ENCODE measurements around the gene PPBP.

Gene PPBP

DNA sequence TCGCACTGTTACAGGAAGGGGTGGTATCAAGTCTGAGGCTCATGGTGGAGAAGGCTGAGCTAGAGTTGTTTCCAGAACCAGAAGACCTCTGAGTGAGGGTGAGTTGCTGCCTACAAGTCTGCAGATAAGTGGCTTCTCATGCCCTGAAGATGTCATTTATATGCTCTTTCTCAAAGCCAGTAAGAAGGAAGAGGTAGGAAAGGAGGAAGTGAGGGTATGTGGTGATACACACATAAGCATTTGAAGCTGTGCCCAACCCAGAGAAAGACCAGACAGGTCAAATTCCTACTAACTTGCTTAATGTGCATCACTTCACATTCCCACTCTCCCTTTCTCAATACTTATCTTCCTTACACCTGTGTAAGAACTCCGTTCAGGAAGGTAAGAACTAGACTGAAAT is at the start of gene PPBP:
Gene PPBP (minus strand): TSS at position 130 of the 400 bp plus-strand sequence. CDS start 87 bp downstream, at position 43.
- TF ChIP-seq, protein P1, sequence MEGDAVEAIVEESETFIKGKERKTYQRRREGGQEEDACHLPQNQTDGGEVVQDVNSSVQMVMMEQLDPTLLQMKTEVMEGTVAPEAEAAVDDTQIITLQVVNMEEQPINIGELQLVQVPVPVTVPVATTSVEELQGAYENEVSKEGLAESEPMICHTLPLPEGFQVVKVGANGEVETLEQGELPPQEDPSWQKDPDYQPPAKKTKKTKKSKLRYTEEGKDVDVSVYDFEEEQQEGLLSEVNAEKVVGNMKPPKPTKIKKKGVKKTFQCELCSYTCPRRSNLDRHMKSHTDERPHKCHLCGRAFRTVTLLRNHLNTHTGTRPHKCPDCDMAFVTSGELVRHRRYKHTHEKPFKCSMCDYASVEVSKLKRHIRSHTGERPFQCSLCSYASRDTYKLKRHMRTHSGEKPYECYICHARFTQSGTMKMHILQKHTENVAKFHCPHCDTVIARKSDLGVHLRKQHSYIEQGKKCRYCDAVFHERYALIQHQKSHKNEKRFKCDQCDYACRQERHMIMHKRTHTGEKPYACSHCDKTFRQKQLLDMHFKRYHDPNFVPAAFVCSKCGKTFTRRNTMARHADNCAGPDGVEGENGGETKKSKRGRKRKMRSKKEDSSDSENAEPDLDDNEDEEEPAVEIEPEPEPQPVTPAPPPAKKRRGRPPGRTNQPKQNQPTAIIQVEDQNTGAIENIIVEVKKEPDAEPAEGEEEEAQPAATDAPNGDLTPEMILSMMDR (IDR thresholded peaks at IDR 0.05; ENCODE audit: low read depth, low read length, missing control alignments) = no peak
- H3K4me3 ChIP-seq (replicated peaks; ENCODE audit: low read depth, low read length) = no peak within 1 kb of the TSS
- DNase-seq (ENCODE audit: extremely low read depth, low read depth) = no peak

GRCh38 chr4:74037076-74037955 is 49.3 kb upstream of the PPBP start:
- no peak for DNase-seq (ENCODE audit: extremely low read depth, low read depth)
- TF ChIP-seq, protein P1 (IDR thresholded peaks at IDR 0.05; ENCODE audit: low read depth, low read length, missing control alignments) = no peak
- peak overlapping the region; percentile 67 for H3K4me3 ChIP-seq (replicated peaks; ENCODE audit: low read depth, low read length)

GRCh38 chr4:74033739-74034138 is 45.7 kb upstream of the PPBP start:
- no peak overlapping the region for H3K4me3 ChIP-seq (replicated peaks; ENCODE audit: low read depth, low read length)
- TF ChIP-seq, protein P1 (IDR thresholded peaks at IDR 0.05; ENCODE audit: low read depth, low read length, missing control alignments) = no peak
- no peak for DNase-seq (ENCODE audit: extremely low read depth, low read depth)

- no peak overlapping the region for H3K4me3 ChIP-seq (replicated peaks; ENCODE audit: low read depth, low read length)
- TF ChIP-seq, protein P1 (IDR thresholded peaks at IDR 0.05; ENCODE audit: low read depth, low read length, missing control alignments) = no peak
- no peak for DNase-seq (ENCODE audit: extremely low read depth, low read depth)
These were observed 44.1 kb upstream of the PPBP start for GRCh38 chr4:74032064-74032463.

DNA sequence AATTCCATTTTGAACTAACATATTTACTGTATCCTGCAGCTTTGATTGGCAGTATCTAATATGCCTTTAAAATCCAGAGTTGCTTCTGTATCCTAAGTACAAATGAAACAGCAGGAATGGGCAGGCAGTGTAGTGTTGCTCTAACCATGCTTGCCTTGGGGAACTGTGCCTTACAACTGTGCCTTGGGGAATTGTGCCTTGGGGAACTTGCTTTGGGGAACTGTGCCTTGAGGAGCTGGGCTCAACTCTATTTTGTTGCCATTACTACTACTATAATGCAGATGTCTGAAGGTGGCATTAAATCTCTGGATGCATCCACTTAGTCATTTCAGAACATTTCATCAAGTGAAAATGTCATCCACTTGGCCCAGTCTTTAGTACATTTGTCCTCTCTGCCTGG is 43.6 kb upstream of the PPBP start:
- TF ChIP-seq, protein P1 (IDR thresholded peaks at IDR 0.05; ENCODE audit: low read depth, low read length, missing control alignments) = no peak

GRCh38 chr4:74030285-74030684 is 42.3 kb upstream of the PPBP start:
- TF ChIP-seq, protein P1 (IDR thresholded peaks at IDR 0.05; ENCODE audit: low read depth, low read length, missing control alignments) = no peak
- no peak for DNase-seq (ENCODE audit: extremely low read depth, low read depth)
- H3K4me3 ChIP-seq (replicated peaks; ENCODE audit: low read depth, low read length) = no peak overlapping the region

More for the DNA sequence above, 43.6 kb upstream of the PPBP start:
- DNase-seq (ENCODE audit: extremely low read depth, low read depth) = no peak
- H3K4me3 ChIP-seq (replicated peaks; ENCODE audit: low read depth, low read length) = no peak overlapping the region

All from HFF-Myc (cell line).